SK-N-SH (cell line): ENCODE measurements around the gene CABLES2. TPM values are rescaled to one million over a fixed set of nuclear protein-coding genes. Genes with fewer than 3 reads are reported as not detected.

Experiments
- CTCF ChIA-PET: fragments of 300-600, 350-600 bp; formaldehyde crosslinking; extraction: SDS; loops from one replicate; lab custom pipeline; 2021; lab: Yijun Ruan, JAX
- POLR2A ChIA-PET: fragments of 350-600 bp; sonication (Branson Sonifier 250); formaldehyde crosslinking; extraction: SDS; loops from one replicate; lab custom pipeline; 2020; ENCODE audit warnings: antibody characterized with exemption, inconsistent platforms; lab: Yijun Ruan, JAX
- DNase-seq: peaks from one replicate; pipeline ENCODE4 v3.0.0; 2012
- H2AFZ ChIP-seq: fragments of 200-600 bp; sonication (generic); 2 replicates; pipeline ENCODE4 v1.8.1; 2016; ENCODE audit warnings: antibody characterized with exemption, mild to moderate bottlenecking, low read depth
- H3F3A ChIP-seq: fragments of 200-600 bp; sonication (generic); replicated peaks from 2 replicates; pipeline ENCODE3; 2016; ENCODE audit warnings: antibody characterized with exemption, mild to moderate bottlenecking; ENCODE audit not compliant: insufficient read depth
- H3K27ac ChIP-seq, 2 experiments: fragments of 200-500 bp in 1 of 2; fragments of 200-600 bp in 1 of 2; sonication (Bioruptor generic) in 1 of 2; sonication (generic), shearing (Covaris generic) in 1 of 2; 2 replicates each; pipeline versions ENCODE4 v1.5.1 to v1.6.1; 2014 to 2016; ENCODE audit warnings: low read depth in 2 of 2, inconsistent platforms in 1 of 2, low read length in 1 of 2, mild to moderate bottlenecking in 1 of 2, mixed read lengths in 1 of 2
- H3K27me3 ChIP-seq: fragments of 200-600 bp; sonication (generic), shearing (Covaris generic); 2 replicates; pipeline ENCODE4 v1.6.1; 2016; ENCODE audit warnings: mixed run types; ENCODE audit not compliant: insufficient read depth
- H3K36me3 ChIP-seq, 2 experiments: fragments of 200-500 bp in 1 of 2; fragments of 200-600 bp in 1 of 2; sonication (Bioruptor generic) in 1 of 2; sonication (generic) in 1 of 2; replicated peaks in 1 of 2; 2 replicates each; pipeline versions ENCODE3 to v1.5.1; 2014 to 2016; ENCODE audit warnings: low read length in 1 of 2, mild to moderate bottlenecking in 1 of 2; ENCODE audit not compliant: insufficient read depth in 2 of 2, control insufficient read depth in 1 of 2
- H3K4me1 ChIP-seq, 2 experiments: fragments of 200-500 bp in 1 of 2; fragments of 200-600 bp in 1 of 2; sonication (Bioruptor generic) in 1 of 2; sonication (generic), shearing (Covaris generic) in 1 of 2; 2 replicates each; pipeline versions ENCODE4 v1.5.1 to v1.6.1; 2014 to 2016; ENCODE audit warnings: low read depth in 1 of 2, low read length in 1 of 2, mixed run types in 1 of 2; ENCODE audit not compliant: insufficient read depth in 2 of 2, control insufficient read depth in 1 of 2
- H3K4me2 ChIP-seq: fragments of 200-600 bp; sonication (generic), shearing (Covaris generic); 2 replicates; pipeline ENCODE4 v1.6.1; 2017; ENCODE audit warnings: mixed run types
- H3K4me3 ChIP-seq, 2 experiments: fragments of 200-500 bp in 1 of 2; fragments of 200-600 bp in 1 of 2; sonication (Bioruptor generic) in 1 of 2; sonication (generic), shearing (Covaris generic) in 1 of 2; 2 replicates each; pipeline versions ENCODE4 v1.5.1 to v1.8.1; 2014 to 2016; ENCODE audit warnings: low read depth in 2 of 2, inconsistent platforms in 1 of 2, low read length in 1 of 2, mild to moderate bottlenecking in 1 of 2, mixed read lengths in 1 of 2, moderate library complexity in 1 of 2
- H3K79me2 ChIP-seq: fragments of 200-600 bp; sonication (generic); 2 replicates; pipeline ENCODE4 v1.8.1; 2017; ENCODE audit warnings: mild to moderate bottlenecking; ENCODE audit not compliant: insufficient read depth
- H3K9ac ChIP-seq: fragments of 200-600 bp; sonication (generic); 2 replicates; pipeline ENCODE4 v1.6.1; 2017; ENCODE audit warnings: mixed run types
- H3K9me2 ChIP-seq: fragments of 200-600 bp; sonication (generic); 2 replicates; pipeline ENCODE4 v1.6.1; 2017; ENCODE audit warnings: mixed run types
- H3K9me3 ChIP-seq: fragments of 200-600 bp; sonication (generic); 2 replicates; pipeline ENCODE4 v1.6.1; 2017; ENCODE audit warnings: mixed run types, mild to moderate bottlenecking, moderate library complexity
- H4K20me1 ChIP-seq: fragments of 200-600 bp; sonication (generic); 2 replicates; pipeline ENCODE4 v1.6.1; 2017; ENCODE audit warnings: mild to moderate bottlenecking, mixed run types; ENCODE audit not compliant: insufficient read depth
- FOSL2 ChIP-seq: IDR thresholded peaks from 2 replicates; pipeline ENCODE4 v1.4.0; 2012; ENCODE audit warnings: low read depth, mild to moderate bottlenecking, moderate library complexity, borderline replicate concordance
- MXI1 ChIP-seq: IDR thresholded peaks from 2 replicates; pipeline ENCODE4 v1.6.1; 2012; ENCODE audit warnings: mild to moderate bottlenecking, low read depth, low read length, improper control_type of control experiment
- NFIC ChIP-seq: IDR thresholded peaks from 2 replicates; pipeline ENCODE4 v1.4.0; 2012; ENCODE audit warnings: borderline replicate concordance
- RCOR1 ChIP-seq: fragments of 150-350 bp; IDR thresholded peaks from 2 replicates; pipeline ENCODE4 v1.6.1; 2017; ENCODE audit warnings: antibody characterized with exemption, low read length
- TCF12 ChIP-seq: IDR thresholded peaks from 2 replicates; pipeline ENCODE4 v1.4.0; 2012
- YY1 ChIP-seq: IDR thresholded peaks from 2 replicates; pipeline ENCODE4 v1.4.0; 2012; ENCODE audit warnings: low read depth, mild to moderate bottlenecking
- WGBS: methylation state at CpG from one replicate; pipeline ENCODE4 v1.1.6; 2017; ENCODE audit warnings: low lambda C conversion rate; 5-methylcytosine and 5-hydroxymethylcytosine counted together
- polyA plus RNA-seq, 3 experiments: library from polyadenylated mRNA; depleted of rRNA; stranded (reverse); fragments of >200 nt; gene quantifications; 2 replicates each; pipeline ENCODE4 v1.2.3, GENCODE V29; 2012
- TF ChIP-seq, protein P1 (sequence below): IDR thresholded peaks from 2 replicates; pipeline ENCODE4 v1.4.0; 2012; ENCODE audit warnings: low read depth, borderline replicate concordance
- TF ChIP-seq, protein P2 (sequence below): IDR thresholded peaks from 2 replicates; pipeline ENCODE4 v1.6.1; 2012; ENCODE audit warnings: mild to moderate bottlenecking, low read depth, low read length, moderate library complexity
- TF ChIP-seq, protein P3 (sequence below): IDR thresholded peaks from 2 replicates; pipeline ENCODE4 v1.4.0; 2012; ENCODE audit warnings: low read depth

Gene CABLES2
- polyA plus RNA-seq, 1 of the 3 experiments (the other 2 are of a cell fraction) = 4.8 TPM

DNA sequence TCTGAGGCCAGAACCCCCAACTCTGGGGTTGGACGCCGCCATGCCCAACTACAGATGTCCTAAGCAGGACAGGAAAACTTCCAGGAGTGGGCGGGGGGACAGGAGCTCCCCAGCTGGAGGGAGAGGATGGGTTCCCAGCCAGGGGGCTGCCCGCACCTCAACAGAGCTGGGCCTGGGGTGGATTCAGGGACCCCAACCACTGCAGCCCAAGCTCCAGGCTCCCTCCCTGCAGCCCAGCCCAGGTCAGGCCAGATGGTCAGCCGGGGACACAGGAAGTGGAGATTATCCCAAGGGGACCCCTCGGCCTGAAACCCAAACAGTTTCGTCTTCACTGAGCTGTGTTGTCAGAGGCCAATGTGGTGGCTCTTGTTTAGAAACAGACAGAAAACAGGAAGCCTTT is 49.4 kb downstream of the CABLES2 start:
- peaks cover 14% of the 10 kb centered on the region; the same call in 1 of the 2 replicates for H4K20me1 ChIP-seq
- no peak for DNase-seq
- whole genome bisulfite sequencing = 65% methylated on average over 5 of the region's 7 CpGs
- POLR2A ChIA-PET = interaction anchor here (1.1 kb wide), 1 partner anchor 29 kb away, joined by 3 read pairs; the partner anchor contains the start of gene RPS21
- no peaks in the 10 kb centered on the region for H3K27me3 ChIP-seq
- peaks cover 29 to 85% of the 10 kb centered on the region in 2 experiments; a peak in 3 of 4 replicates for H3K4me1 ChIP-seq
- H3K79me2 ChIP-seq = peaks cover 12% of the 10 kb centered on the region; the same call in 1 of the 2 replicates
- peaks cover 3% of the 10 kb centered on the region for H3F3A ChIP-seq
- TF ChIP-seq, protein P1, sequence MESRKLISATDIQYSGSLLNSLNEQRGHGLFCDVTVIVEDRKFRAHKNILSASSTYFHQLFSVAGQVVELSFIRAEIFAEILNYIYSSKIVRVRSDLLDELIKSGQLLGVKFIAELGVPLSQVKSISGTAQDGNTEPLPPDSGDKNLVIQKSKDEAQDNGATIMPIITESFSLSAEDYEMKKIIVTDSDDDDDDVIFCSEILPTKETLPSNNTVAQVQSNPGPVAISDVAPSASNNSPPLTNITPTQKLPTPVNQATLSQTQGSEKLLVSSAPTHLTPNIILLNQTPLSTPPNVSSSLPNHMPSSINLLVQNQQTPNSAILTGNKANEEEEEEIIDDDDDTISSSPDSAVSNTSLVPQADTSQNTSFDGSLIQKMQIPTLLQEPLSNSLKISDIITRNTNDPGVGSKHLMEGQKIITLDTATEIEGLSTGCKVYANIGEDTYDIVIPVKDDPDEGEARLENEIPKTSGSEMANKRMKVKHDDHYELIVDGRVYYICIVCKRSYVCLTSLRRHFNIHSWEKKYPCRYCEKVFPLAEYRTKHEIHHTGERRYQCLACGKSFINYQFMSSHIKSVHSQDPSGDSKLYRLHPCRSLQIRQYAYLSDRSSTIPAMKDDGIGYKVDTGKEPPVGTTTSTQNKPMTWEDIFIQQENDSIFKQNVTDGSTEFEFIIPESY = no peak
- TF ChIP-seq, protein P2, sequence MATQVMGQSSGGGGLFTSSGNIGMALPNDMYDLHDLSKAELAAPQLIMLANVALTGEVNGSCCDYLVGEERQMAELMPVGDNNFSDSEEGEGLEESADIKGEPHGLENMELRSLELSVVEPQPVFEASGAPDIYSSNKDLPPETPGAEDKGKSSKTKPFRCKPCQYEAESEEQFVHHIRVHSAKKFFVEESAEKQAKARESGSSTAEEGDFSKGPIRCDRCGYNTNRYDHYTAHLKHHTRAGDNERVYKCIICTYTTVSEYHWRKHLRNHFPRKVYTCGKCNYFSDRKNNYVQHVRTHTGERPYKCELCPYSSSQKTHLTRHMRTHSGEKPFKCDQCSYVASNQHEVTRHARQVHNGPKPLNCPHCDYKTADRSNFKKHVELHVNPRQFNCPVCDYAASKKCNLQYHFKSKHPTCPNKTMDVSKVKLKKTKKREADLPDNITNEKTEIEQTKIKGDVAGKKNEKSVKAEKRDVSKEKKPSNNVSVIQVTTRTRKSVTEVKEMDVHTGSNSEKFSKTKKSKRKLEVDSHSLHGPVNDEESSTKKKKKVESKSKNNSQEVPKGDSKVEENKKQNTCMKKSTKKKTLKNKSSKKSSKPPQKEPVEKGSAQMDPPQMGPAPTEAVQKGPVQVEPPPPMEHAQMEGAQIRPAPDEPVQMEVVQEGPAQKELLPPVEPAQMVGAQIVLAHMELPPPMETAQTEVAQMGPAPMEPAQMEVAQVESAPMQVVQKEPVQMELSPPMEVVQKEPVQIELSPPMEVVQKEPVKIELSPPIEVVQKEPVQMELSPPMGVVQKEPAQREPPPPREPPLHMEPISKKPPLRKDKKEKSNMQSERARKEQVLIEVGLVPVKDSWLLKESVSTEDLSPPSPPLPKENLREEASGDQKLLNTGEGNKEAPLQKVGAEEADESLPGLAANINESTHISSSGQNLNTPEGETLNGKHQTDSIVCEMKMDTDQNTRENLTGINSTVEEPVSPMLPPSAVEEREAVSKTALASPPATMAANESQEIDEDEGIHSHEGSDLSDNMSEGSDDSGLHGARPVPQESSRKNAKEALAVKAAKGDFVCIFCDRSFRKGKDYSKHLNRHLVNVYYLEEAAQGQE = no peak
- no peak for TF ChIP-seq RCOR1
- TF ChIP-seq YY1 = no peak
- TF ChIP-seq FOSL2 = no peak
- TF ChIP-seq MXI1 = no peak
- no peaks in the 10 kb centered on the region for H3K9me3 ChIP-seq
- no peak overlapping the region for H3K9ac ChIP-seq
- H3K4me2 ChIP-seq = peak overlapping the region; percentile 74; the same call in 1 of the 2 replicates
- no peak overlapping the region for H3K4me3 ChIP-seq
- H3K36me3 ChIP-seq = peaks cover 0 to 7% of the 10 kb centered on the region in 2 experiments
- CTCF ChIA-PET = interaction anchor here (1.1 to 5.5 kb wide), 3 partner anchors 11 to 57 kb away, joined by 3 to 43 read pairs (median 18); no protein-coding TSS in a partner anchor
- H2AFZ ChIP-seq = no peak overlapping the region
- peak overlapping the region in 1 of 2 experiments; percentile 92; a peak in 2 of 4 replicates for H3K27ac ChIP-seq
- H3K9me2 ChIP-seq = no peaks in the 10 kb centered on the region

DNA sequence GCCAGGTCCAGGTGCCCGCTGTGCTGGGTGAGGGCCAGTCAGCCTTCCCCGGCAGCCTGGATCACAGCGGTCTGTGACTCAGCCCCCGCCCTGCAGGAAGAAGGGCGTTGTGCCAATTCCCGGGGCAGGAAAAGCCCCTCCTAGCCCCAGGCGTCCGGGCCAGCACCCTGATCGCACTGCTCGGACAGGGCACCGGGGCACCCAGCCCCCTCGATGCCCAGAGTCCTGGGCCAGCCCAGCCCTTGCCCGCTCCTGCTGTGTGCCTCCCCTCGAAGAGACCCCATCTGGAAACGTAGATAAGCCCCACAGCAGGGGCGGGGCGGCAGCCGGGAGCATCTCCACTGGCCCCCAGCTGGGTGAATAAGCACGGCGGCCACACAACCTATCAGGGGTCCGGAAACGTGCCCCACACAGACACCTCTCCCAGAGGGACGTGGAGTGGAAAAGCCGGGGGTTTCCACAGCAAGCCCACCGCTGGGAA is 49.9 kb downstream of the CABLES2 start:
- Histone ChIP-seq H3K27ac (peak overlapping the region in 1 of 2 experiments; percentile 92; a peak in 2 of 4 replicates), H3K4me1 (peaks cover 29 to 89% of the 10 kb centered on the region in 2 experiments; a peak in 3 of 4 replicates), H3K9me3 (no peaks in the 10 kb centered on the region)

More for the DNA sequence above, 49.9 kb downstream of the CABLES2 start:
- Histone ChIP-seq H2AFZ (no peak overlapping the region), H3K27me3 (no peaks in the 10 kb centered on the region), H3K9ac (no peak overlapping the region), H3F3A (peaks cover 3% of the 10 kb centered on the region), H3K36me3 (peaks cover 0 to 3% of the 10 kb centered on the region in 2 experiments), H3K79me2 (peaks cover 11% of the 10 kb centered on the region; the same call in 1 of the 2 replicates), H4K20me1 (peaks cover 14% of the 10 kb centered on the region; the same call in 1 of the 2 replicates), H3K4me3 (no peak overlapping the region), H3K4me2 (peak overlapping the region; percentile 74), H3K9me2 (no peaks in the 10 kb centered on the region)
- DNase-seq = peak; percentile 66
- POLR2A ChIA-PET = no interaction called here
- TF ChIP-seq, protein P1 = no peak
- TF ChIP-seq FOSL2 (peak; percentile 59; the same call in 1 of the 2 replicates), TCF12 (peak; percentile 57), NFIC (peak; percentile 94)
- TF ChIP-seq, protein P3, sequence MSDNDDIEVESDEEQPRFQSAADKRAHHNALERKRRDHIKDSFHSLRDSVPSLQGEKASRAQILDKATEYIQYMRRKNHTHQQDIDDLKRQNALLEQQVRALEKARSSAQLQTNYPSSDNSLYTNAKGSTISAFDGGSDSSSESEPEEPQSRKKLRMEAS = peak; percentile 44; the same call in 1 of the 2 replicates
- CTCF ChIA-PET = interaction anchor here (2.6 to 5.5 kb wide), 3 partner anchors 8 to 25 kb away, joined by 15 to 43 read pairs (median 18); no protein-coding TSS in a partner anchor
- 58% methylated on average over 8 of the region's 25 CpGs for WGBS
